IMR-90 (cell line): ENCODE measurements around the gene SMC4. TPM values are rescaled to one million over a fixed set of nuclear protein-coding genes. Genes with fewer than 3 reads are reported as not detected.

ENCODE experiments used
- ATAC-seq: fragments of 200-7000 bp; cut with Tn5 transposase; 2 replicates; pipeline ENCODE4 v1.9.1; 2020; ENCODE audit warnings: low read depth, mild to moderate bottlenecking, moderate library complexity
- BruUV-seq: library from RNA; stranded (reverse); fragments of 400-500 nt; replicated peaks from 2 replicates; lab custom pipeline; 2021; lab: Mats Ljungman, UMichigan
- CTCF ChIA-PET: fragments of 300-600 bp; formaldehyde crosslinking; extraction: SDS; loops from one replicate; lab custom pipeline; 2021; ENCODE audit warnings: antibody characterized with exemption; lab: Yijun Ruan, JAX
- POLR2A ChIA-PET: fragments of 300-600 bp; sonication (Branson Sonifier 250); formaldehyde crosslinking; loops from one replicate; lab custom pipeline; 2022; ENCODE audit warnings: antibody characterized with exemption; ENCODE audit not compliant: unreplicated experiment; lab: Charles Lee
- DNase-seq: peaks from one replicate; pipeline ENCODE4 v3.0.0; 2013
- H2AFZ ChIP-seq: replicated peaks from 2 replicates; pipeline ENCODE3; 2013; ENCODE audit warnings: low read length, mild to moderate bottlenecking; ENCODE audit not compliant: poor library complexity
- H2AK5ac ChIP-seq: 2 replicates; pipeline ENCODE4 v1.6.1; 2013; ENCODE audit warnings: low read depth, low read length, inconsistent platforms
- H2AK9ac ChIP-seq: replicated peaks from 2 replicates; pipeline ENCODE3; 2013; ENCODE audit warnings: mild to moderate bottlenecking, low read depth, low read length, moderate library complexity; ENCODE audit not compliant: poor library complexity
- H2BK120ac ChIP-seq: 2 replicates; pipeline ENCODE4 v1.6.1; 2013; ENCODE audit warnings: low read depth, low read length, inconsistent platforms
- H2BK15ac ChIP-seq: 3 replicates; pipeline ENCODE4 v1.6.1; 2013; ENCODE audit warnings: low read depth, low read length, inconsistent platforms
- H2BK20ac ChIP-seq: 2 replicates; pipeline ENCODE4 v1.6.1; 2013; ENCODE audit warnings: low read depth, mild to moderate bottlenecking, inconsistent platforms, low read length, moderate library complexity
- H2BK5ac ChIP-seq: 2 replicates; pipeline ENCODE4 v1.6.1; 2013; ENCODE audit warnings: mild to moderate bottlenecking, low read depth, low read length, inconsistent platforms; ENCODE audit not compliant: poor library complexity, severe bottlenecking
- H3K14ac ChIP-seq: replicated peaks from 2 replicates; pipeline ENCODE4 v1.6.1; 2013; ENCODE audit warnings: low read depth, low read length, inconsistent platforms
- H3K18ac ChIP-seq: 2 replicates; pipeline ENCODE4 v1.6.1; 2013; ENCODE audit warnings: low read depth, low read length, control low read depth
- H3K23ac ChIP-seq: 2 replicates; pipeline ENCODE4 v1.6.1; 2013; ENCODE audit warnings: low read depth, low read length, inconsistent platforms
- H3K27ac ChIP-seq: 2 replicates; pipeline ENCODE4 v1.5.1; 2013; ENCODE audit warnings: mild to moderate bottlenecking, control low read depth, low read length; ENCODE audit not compliant: insufficient read depth
- H3K27me3 ChIP-seq: 2 replicates; pipeline ENCODE4 v1.6.1; 2013; ENCODE audit warnings: low read length; ENCODE audit not compliant: control insufficient read depth, insufficient read depth
- H3K36me3 ChIP-seq: 2 replicates; pipeline ENCODE4 v1.6.1; 2013; ENCODE audit warnings: low read length, mixed read lengths; ENCODE audit not compliant: control insufficient read depth, insufficient read depth
- H3K4ac ChIP-seq: 2 replicates; pipeline ENCODE4 v1.6.1; 2013; ENCODE audit warnings: low read depth, low read length, inconsistent platforms
- H3K4me1 ChIP-seq: 2 replicates; pipeline ENCODE4 v1.6.1; 2013; ENCODE audit warnings: low read length, mixed read lengths; ENCODE audit not compliant: control insufficient read depth, insufficient read depth
- H3K4me2 ChIP-seq: 2 replicates; pipeline ENCODE4 v1.6.1; 2013; ENCODE audit warnings: low read depth, mild to moderate bottlenecking, control low read depth, low read length, moderate library complexity
- H3K4me3 ChIP-seq: 2 replicates; pipeline ENCODE4 v1.5.1; 2013; ENCODE audit warnings: low read depth, mild to moderate bottlenecking, control low read depth, low read length, moderate library complexity; ENCODE audit not compliant: insufficient read depth
- H3K56ac ChIP-seq: 2 replicates; pipeline ENCODE4 v1.6.1; 2013; ENCODE audit warnings: low read length, inconsistent platforms; ENCODE audit not compliant: insufficient read depth; ENCODE audit errors: extremely low read depth
- H3K79me1 ChIP-seq, 2 experiments: 2 replicates each; pipeline ENCODE4 v1.6.1; 2013; ENCODE audit warnings: low read length in 2 of 2, inconsistent platforms in 1 of 2, low read depth in 1 of 2
- H3K9ac ChIP-seq: 2 replicates; pipeline ENCODE4 v1.6.1; 2013; ENCODE audit warnings: low read depth, low read length, control low read depth
- H3K9me1 ChIP-seq: 2 replicates; pipeline ENCODE4 v1.6.1; 2013; ENCODE audit warnings: low read length, inconsistent platforms; ENCODE audit not compliant: insufficient read depth
- H3K9me3 ChIP-seq: 2 replicates; pipeline ENCODE4 v1.6.1; 2013; ENCODE audit warnings: low read length; ENCODE audit not compliant: control insufficient read depth, insufficient read depth
- H4K20me1 ChIP-seq: 2 replicates; pipeline ENCODE4 v1.6.1; 2013; ENCODE audit warnings: low read length, inconsistent platforms; ENCODE audit not compliant: insufficient read depth
- H4K5ac ChIP-seq: 2 replicates; pipeline ENCODE4 v1.6.1; 2013; ENCODE audit warnings: mild to moderate bottlenecking, low read depth, low read length, control low read depth
- H4K8ac ChIP-seq, 2 experiments: 2 replicates each; pipeline ENCODE4 v1.6.1; 2013; ENCODE audit warnings: low read depth in 2 of 2, low read length in 2 of 2, control low read depth in 1 of 2, inconsistent platforms in 1 of 2
- H4K91ac ChIP-seq: 2 replicates; pipeline ENCODE4 v1.6.1; 2013; ENCODE audit warnings: low read depth, low read length, inconsistent platforms; ENCODE audit not compliant: insufficient read depth
- BHLHE40 ChIP-seq: fragments of 150-350 bp; IDR thresholded peaks from 2 replicates; pipeline ENCODE4 v1.6.1; 2016; ENCODE audit warnings: mild to moderate bottlenecking, low read depth, low read length
- CEBPB ChIP-seq: IDR thresholded peaks from 2 replicates; pipeline ENCODE4 v1.6.1; 2012; ENCODE audit warnings: low read depth, low read length, improper control_type of control experiment
- CHD1 ChIP-seq: IDR thresholded peaks from 2 replicates; pipeline ENCODE4 v1.6.1; 2012; ENCODE audit warnings: low read depth, low read length, improper control_type of control experiment
- CTCF ChIP-seq: conservative IDR thresholded peaks from 2 replicates; pipeline ENCODE4 v1.5.1; 2012; ENCODE audit warnings: mild to moderate bottlenecking, low read depth, low read length, improper control_type of control experiment
- ELK1 ChIP-seq: fragments of 150-350 bp; IDR thresholded peaks from 2 replicates; pipeline ENCODE4 v1.6.1; 2016; ENCODE audit warnings: low read depth, mild to moderate bottlenecking, low read length, moderate library complexity, borderline replicate concordance
- FOS ChIP-seq: fragments of 150-350 bp; IDR thresholded peaks from 2 replicates; pipeline ENCODE4 v1.6.1; 2016; ENCODE audit warnings: low read depth, low read length
- MAFK ChIP-seq: IDR thresholded peaks from 2 replicates; pipeline ENCODE4 v1.6.1; 2012; ENCODE audit warnings: low read depth, low read length, improper control_type of control experiment
- MAZ ChIP-seq: IDR thresholded peaks from 2 replicates; pipeline ENCODE4 v1.6.1; 2012; ENCODE audit warnings: low read depth, mild to moderate bottlenecking, low read length, improper control_type of control experiment, moderate library complexity, borderline replicate concordance
- MXI1 ChIP-seq: IDR thresholded peaks from 2 replicates; pipeline ENCODE4 v1.6.1; 2012; ENCODE audit warnings: low read depth, mild to moderate bottlenecking, low read length, moderate library complexity, borderline replicate concordance
- NFE2L2 ChIP-seq: fragments of 150-350 bp; IDR thresholded peaks from 2 replicates; pipeline ENCODE4 v1.6.1; 2016; ENCODE audit warnings: low read depth, mild to moderate bottlenecking, low read length
- POLR2A ChIP-seq: IDR thresholded peaks from 2 replicates; pipeline ENCODE4 v1.6.1; 2012; ENCODE audit warnings: mild to moderate bottlenecking, low read depth, low read length
- RAD21 ChIP-seq: IDR thresholded peaks from 2 replicates; pipeline ENCODE4 v1.6.1; 2012; ENCODE audit warnings: low read length, improper control_type of control experiment
- RCOR1 ChIP-seq: IDR thresholded peaks from 2 replicates; pipeline ENCODE4 v1.6.1; 2012; ENCODE audit warnings: mild to moderate bottlenecking, low read length, improper control_type of control experiment; ENCODE audit not compliant: insufficient replicate concordance
- RFX5 ChIP-seq: IDR thresholded peaks from 2 replicates; pipeline ENCODE4 v1.8.0; 2012; ENCODE audit warnings: low read depth, mild to moderate bottlenecking, low read length, moderate library complexity
- SMC3 ChIP-seq: fragments of 150-350 bp; IDR thresholded peaks from 2 replicates; pipeline ENCODE4 v1.6.1; 2016; ENCODE audit warnings: low read depth, mild to moderate bottlenecking, antibody characterized with exemption, low read length, moderate library complexity
- USF2 ChIP-seq: fragments of 150-350 bp; IDR thresholded peaks from 2 replicates; pipeline ENCODE4 v1.6.1; 2017; ENCODE audit warnings: mild to moderate bottlenecking, antibody characterized with exemption, low read length, low read depth
- WGBS, 2 experiments: methylation state at CpG; one replicate each; pipeline versions ENCODE4 v1.1.5 to v1.1.7; 2013; ENCODE audit warnings: missing lambda C conversion rate in 2 of 2; ENCODE audit not compliant: insufficient read length in 1 of 2; ENCODE audit errors: extremely low coverage in 2 of 2; 5-methylcytosine and 5-hydroxymethylcytosine counted together
- dilution Hi-C: fragments of 300-500 bp; cut with HindIII; formaldehyde crosslinking; loops from one replicate; pipeline ENCODE4 v1.14.3; 2018; ENCODE audit warnings: low sequenced_read_pairs; ENCODE audit not compliant: unreplicated experiment
- in situ Hi-C: fragments of 300-500 bp; cut with MboI; formaldehyde crosslinking; loops from 3 replicates; pipeline ENCODE4 v1.14.3; 2019; ENCODE audit warnings: low sequenced_read_pairs, inconsistent platforms, mixed read lengths
- intact Hi-C: fragments of 100-400 bp; cut with micrococcal nuclease; formaldehyde crosslinking; loops from 2 replicates; pipeline ENCODE4 v1.10.0; 2022
- polyA plus RNA-seq, 3 experiments: library from polyadenylated mRNA; depleted of rRNA; stranded (reverse); fragments of >200 nt; gene quantifications; 2 replicates each; pipeline ENCODE4 v1.2.3, GENCODE V29; 2012; ENCODE audit warnings: low replicate concordance in 1 of 3
- total RNA-seq: library from RNA; depleted of rRNA; stranded (reverse); fragments of >200 nt; gene quantifications from 2 replicates; pipeline ENCODE4 v1.2.3, GENCODE V29; 2012

Gene SMC4
- total and polyA plus RNA-seq, 2 of the 4 experiments (the other 2 are of a cell fraction) = 48.8 to 50.1 TPM

- H3K56ac ChIP-seq = no peak overlapping the region
- ChIA-PET CTCF (no interaction called here), POLR2A (no interaction called here)
- H3K9ac ChIP-seq = no peak overlapping the region
- H3K36me3 ChIP-seq = no peaks in the 10 kb centered on the region
- no peak overlapping the region for H4K5ac ChIP-seq
- dilution Hi-C loops (no loop called here), in situ Hi-C loops (no loop called here), intact Hi-C loops (no loop called here)
- no peak overlapping the region for H3K27ac ChIP-seq
- no peak overlapping the region for H2BK120ac ChIP-seq
- no peaks in the 10 kb centered on the region for H3K9me3 ChIP-seq
- H3K4me2 ChIP-seq = no peak overlapping the region
- no peak overlapping the region for H4K91ac ChIP-seq
- 67% methylated on average over 1 of the region's 9 CpGs; no CpG with 5 or more reads in 1 of the 2 experiments for WGBS, 2 experiments
- H3K9me1 ChIP-seq = no peaks in the 10 kb centered on the region; the same call in 1 of the 2 replicates
- H2BK15ac ChIP-seq = no peak overlapping the region
- H3K4me1 ChIP-seq = no peaks in the 10 kb centered on the region
- H3K4ac ChIP-seq = no peak overlapping the region
- no peak overlapping the region for H2BK5ac ChIP-seq
- no peak overlapping the region for H3K18ac ChIP-seq
- BruUV-seq = no TSS peak
- H3K27me3 ChIP-seq = no peaks in the 10 kb centered on the region
- H3K79me1 ChIP-seq = no peaks in the 10 kb centered on the region
- no peak overlapping the region for H2AK9ac ChIP-seq
- H3K14ac ChIP-seq = no peak overlapping the region
- H2AFZ ChIP-seq = no peak overlapping the region
- DNase-seq = no peak
- no peak overlapping the region for H2BK20ac ChIP-seq
- no peaks in the 10 kb centered on the region for H4K20me1 ChIP-seq
- H4K8ac ChIP-seq = no peak overlapping the region
- TF ChIP-seq MXI1 (no peak), RCOR1 (no peak), POLR2A (no peak), RAD21 (no peak), CHD1 (no peak), USF2 (no peak), MAZ (no peak), MAFK (no peak), CTCF (no peak), NFE2L2 (no peak), CEBPB (no peak), SMC3 (no peak), FOS (no peak), ELK1 (no peak), RFX5 (no peak), BHLHE40 (no peak)
- no peak overlapping the region for H3K23ac ChIP-seq
- H3K4me3 ChIP-seq = no peak overlapping the region
- no peak for ATAC-seq
- H2AK5ac ChIP-seq = no peak overlapping the region
Measured at GRCh38 chr3:160459450-160459970, 60.1 kb downstream of the SMC4 start.
